ENCODE results near the gene RRM1.

DNA sequence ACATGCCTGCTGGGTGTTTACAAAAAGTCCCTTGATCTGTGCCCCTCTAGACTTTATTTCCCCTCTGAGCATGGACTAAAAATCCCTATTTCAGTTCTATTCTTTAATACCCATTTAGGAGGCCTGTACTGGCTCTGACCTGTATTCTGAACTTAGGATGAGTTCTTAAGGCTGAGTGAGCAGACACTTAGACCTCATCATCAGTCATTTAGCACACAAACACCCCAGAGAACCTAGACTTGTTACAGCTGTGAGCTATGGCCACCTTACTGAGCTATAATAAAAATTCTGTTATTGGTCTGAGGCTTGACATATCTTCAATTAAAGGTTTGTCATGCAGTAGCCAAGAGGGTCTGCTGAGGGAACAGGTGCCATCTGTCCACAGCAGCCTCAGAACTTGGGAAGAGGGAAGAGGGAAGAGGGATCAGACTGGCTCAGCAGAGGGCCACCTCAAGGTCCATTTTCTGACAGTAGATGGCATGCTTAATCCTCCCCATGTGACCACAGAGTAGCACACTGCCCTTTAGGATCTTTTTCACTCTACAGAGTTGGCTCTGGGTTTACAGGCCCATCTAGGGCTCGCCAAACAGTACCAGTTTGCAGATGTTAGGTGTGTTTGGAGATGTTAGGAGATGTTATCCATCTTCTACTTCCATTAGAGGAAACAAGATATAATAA lies 30.2 kb upstream of the RRM1 start:
- no peak for TF ChIP-seq TCF12 (IDR thresholded peaks at IDR 0.05; ENCODE audit: low read depth)
- TF ChIP-seq, protein P1, sequence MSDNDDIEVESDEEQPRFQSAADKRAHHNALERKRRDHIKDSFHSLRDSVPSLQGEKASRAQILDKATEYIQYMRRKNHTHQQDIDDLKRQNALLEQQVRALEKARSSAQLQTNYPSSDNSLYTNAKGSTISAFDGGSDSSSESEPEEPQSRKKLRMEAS (IDR thresholded peaks at IDR 0.05): no peak
- TF ChIP-seq EGR1 (IDR thresholded peaks at IDR 0.05): no peak
- no peak for TF ChIP-seq EP300 (IDR thresholded peaks at IDR 0.05; ENCODE audit: borderline replicate concordance)
- TF ChIP-seq NFIC (IDR thresholded peaks at IDR 0.05): no peak
- TF ChIP-seq RAD21 (IDR thresholded peaks at IDR 0.05; ENCODE audit: low read depth): no peak
- TF ChIP-seq ZBTB7A (IDR thresholded peaks at IDR 0.05; ENCODE audit: low read depth): no peak
- no peak for TF ChIP-seq TEAD4 (IDR thresholded peaks at IDR 0.05)
- no peak for TF ChIP-seq CREB1 (IDR thresholded peaks at IDR 0.05; ENCODE audit: low read depth)
- TF ChIP-seq TAF1 (IDR thresholded peaks at IDR 0.05; ENCODE audit: low read depth): no peak
- TF ChIP-seq, protein P2, sequence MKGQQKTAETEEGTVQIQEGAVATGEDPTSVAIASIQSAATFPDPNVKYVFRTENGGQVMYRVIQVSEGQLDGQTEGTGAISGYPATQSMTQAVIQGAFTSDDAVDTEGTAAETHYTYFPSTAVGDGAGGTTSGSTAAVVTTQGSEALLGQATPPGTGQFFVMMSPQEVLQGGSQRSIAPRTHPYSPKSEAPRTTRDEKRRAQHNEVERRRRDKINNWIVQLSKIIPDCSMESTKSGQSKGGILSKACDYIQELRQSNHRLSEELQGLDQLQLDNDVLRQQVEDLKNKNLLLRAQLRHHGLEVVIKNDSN (IDR thresholded peaks at IDR 0.05): peak; percentile 50; the same call in 1 of the 2 replicates
- no peak for TF ChIP-seq YY1 (IDR thresholded peaks at IDR 0.05; ENCODE audit: low read depth)
- TF ChIP-seq FOXM1 (IDR thresholded peaks at IDR 0.05; ENCODE audit: borderline replicate concordance, low read depth): no peak
- TF ChIP-seq, protein P3, sequence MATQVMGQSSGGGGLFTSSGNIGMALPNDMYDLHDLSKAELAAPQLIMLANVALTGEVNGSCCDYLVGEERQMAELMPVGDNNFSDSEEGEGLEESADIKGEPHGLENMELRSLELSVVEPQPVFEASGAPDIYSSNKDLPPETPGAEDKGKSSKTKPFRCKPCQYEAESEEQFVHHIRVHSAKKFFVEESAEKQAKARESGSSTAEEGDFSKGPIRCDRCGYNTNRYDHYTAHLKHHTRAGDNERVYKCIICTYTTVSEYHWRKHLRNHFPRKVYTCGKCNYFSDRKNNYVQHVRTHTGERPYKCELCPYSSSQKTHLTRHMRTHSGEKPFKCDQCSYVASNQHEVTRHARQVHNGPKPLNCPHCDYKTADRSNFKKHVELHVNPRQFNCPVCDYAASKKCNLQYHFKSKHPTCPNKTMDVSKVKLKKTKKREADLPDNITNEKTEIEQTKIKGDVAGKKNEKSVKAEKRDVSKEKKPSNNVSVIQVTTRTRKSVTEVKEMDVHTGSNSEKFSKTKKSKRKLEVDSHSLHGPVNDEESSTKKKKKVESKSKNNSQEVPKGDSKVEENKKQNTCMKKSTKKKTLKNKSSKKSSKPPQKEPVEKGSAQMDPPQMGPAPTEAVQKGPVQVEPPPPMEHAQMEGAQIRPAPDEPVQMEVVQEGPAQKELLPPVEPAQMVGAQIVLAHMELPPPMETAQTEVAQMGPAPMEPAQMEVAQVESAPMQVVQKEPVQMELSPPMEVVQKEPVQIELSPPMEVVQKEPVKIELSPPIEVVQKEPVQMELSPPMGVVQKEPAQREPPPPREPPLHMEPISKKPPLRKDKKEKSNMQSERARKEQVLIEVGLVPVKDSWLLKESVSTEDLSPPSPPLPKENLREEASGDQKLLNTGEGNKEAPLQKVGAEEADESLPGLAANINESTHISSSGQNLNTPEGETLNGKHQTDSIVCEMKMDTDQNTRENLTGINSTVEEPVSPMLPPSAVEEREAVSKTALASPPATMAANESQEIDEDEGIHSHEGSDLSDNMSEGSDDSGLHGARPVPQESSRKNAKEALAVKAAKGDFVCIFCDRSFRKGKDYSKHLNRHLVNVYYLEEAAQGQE (IDR thresholded peaks at IDR 0.05; ENCODE audit: low read depth): no peak
